K562 (cell line): ENCODE data around the gene IPO13.

Experiments
- ATF2 ChIP-seq: sonication (generic); formaldehyde crosslinking; IDR thresholded peaks from 2 replicates; pipeline ENCODE4 v1.8.1; 2022; ENCODE audit warnings: missing genetic modification reagents
- NUFIP1 ChIP-seq: fragments of 450-650 bp; IDR thresholded peaks from 2 replicates; pipeline ENCODE4 v1.6.1; 2018; ENCODE audit not compliant: partially characterized antibody
- STAT6 ChIP-seq: sonication (generic); formaldehyde crosslinking; IDR thresholded peaks from 2 replicates; pipeline ENCODE4 v1.8.1; 2023; ENCODE audit warnings: mild to moderate bottlenecking, missing genetic modification reagents
- TOE1 ChIP-seq, 2 experiments: fragments of 450-650 bp in 1 of 2; sonication (generic) in 1 of 2; formaldehyde crosslinking in 1 of 2; IDR thresholded peaks; 2 replicates each; pipeline versions ENCODE4 v1.7.1 to v1.8.0; 2016 to 2022; ENCODE audit warnings: borderline replicate concordance in 2 of 2, mild to moderate bottlenecking in 2 of 2, antibody characterized with exemption in 1 of 2, inconsistent platforms in 1 of 2, low read depth in 1 of 2, missing genetic modification reagents in 1 of 2, moderate library complexity in 1 of 2

GRCh38 chr1:43992232-43992995 is 45.7 kb downstream of the IPO13 start:
- TF ChIP-seq NUFIP1 (no peak), STAT6 (CRISPR knock-in tag) (no peak), ATF2 (CRISPR knock-in tag) (no peak), TOE1 (IDR thresholded peaks at IDR 0.05; ENCODE audit: borderline replicate concordance) (no peak), TOE1 (CRISPR knock-in tag; IDR thresholded peaks at IDR 0.05; ENCODE audit: borderline replicate concordance, low read depth) (no peak)
